Left cardiac atrium (tissue), 4 donors: ENCODE measurements around the gene MTA1. TPM values are rescaled to one million over a fixed set of nuclear protein-coding genes. Genes with fewer than 3 reads are reported as not detected.

Source experiments
- ATAC-seq, 2 donors: fragments of 200-7000 bp; cut with Tn5 transposase; one replicate each; pipeline ENCODE4 v1.9.1; 2020; ENCODE audit warnings: mild to moderate bottlenecking in 2 of 2, moderate library complexity in 2 of 2
- DNase-seq: peaks from one replicate; pipeline ENCODE4 v3.0.0-alpha.2; 2020
- intact Hi-C, 2 donors: fragments of 100-400 bp; cut with DNase I; formaldehyde crosslinking; loops; one replicate each; pipeline versions ENCODE4 v1.14.1 to v1.15.1; 2022 to 2023
- total RNA-seq, 2 donors: library from RNA; stranded (reverse); fragmentation: NEBNext Ultra II Directional; extraction: Animal tissue kit (Norgen Biotek cat#: 25700); gene quantifications; one replicate each; pipeline ENCODE4 v1.2.1, GENCODE V29; 2021
- donor health status: DM: no; HTN: yes; CAD: no.
- donor health status: DM: no; HTN: yes; CAD: no; lungs with severe emphysema.
- donor health status: DM: yes; HTN: yes; CAD: no.
- donor health status: Dilated cardiomyopathy.

The MTA1 gene
- total RNA-seq, 2 donors from 2014 or later = 99.5 to 115 TPM

DNA sequence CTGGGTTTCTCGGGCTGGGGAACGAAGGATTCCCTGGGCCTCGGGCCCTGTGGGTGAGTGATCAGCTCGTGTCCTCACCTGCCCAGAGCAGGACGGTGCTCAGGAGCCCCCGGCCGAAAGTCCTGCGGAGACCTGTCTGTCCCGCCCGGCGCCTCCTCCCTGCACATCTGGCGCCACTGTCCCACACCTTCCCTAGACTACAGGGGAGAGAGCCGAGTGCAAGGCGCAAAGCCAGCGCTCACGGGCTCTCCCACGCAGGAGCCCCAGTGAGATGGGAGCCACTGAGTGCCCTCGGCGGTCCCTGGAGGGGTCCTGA, 34.3 kb upstream of the MTA1 start:
- no peak for DNase-seq
- no peak for ATAC-seq
- intact Hi-C loops = loop anchor here in 1 of 2 donors (10.0 kb wide), 1 partner anchor 50 kb away; no protein-coding TSS in a partner anchor

DNA sequence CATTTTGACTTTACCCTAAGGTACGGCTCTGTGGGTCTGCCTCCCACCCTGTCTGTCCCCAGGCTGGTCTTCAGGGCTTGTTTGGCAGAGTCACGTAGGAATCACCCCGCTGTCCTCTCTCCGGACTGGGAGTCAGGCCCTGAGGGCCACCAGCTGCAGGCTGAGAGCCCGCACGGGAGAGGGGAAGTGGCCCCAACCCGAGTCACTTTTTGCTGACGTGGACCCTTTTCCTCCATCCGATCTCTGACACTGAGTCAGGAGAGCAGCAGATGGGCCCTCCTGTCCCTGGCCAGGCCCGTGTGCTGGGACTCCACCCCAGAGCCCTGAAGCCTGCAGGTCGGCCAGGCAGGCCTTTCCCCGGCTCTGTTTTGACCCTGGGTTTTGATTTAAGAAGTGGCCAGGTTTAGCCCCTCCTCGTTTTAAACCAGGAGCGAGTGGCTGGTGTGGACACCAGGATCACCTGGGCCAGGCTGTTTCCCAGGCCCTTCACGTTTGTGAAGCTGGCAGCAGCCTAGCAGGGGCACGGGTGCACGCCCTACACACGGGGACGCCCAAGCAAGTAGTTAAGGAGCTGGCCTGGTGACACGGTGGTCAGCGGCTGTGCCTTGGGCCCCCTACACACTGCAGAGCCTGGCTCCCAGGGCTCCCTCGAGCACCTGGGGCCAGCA, 33.8 kb upstream of the MTA1 start:
- peak in 1 of 2 donors; percentile 21 for ATAC-seq

DNA sequence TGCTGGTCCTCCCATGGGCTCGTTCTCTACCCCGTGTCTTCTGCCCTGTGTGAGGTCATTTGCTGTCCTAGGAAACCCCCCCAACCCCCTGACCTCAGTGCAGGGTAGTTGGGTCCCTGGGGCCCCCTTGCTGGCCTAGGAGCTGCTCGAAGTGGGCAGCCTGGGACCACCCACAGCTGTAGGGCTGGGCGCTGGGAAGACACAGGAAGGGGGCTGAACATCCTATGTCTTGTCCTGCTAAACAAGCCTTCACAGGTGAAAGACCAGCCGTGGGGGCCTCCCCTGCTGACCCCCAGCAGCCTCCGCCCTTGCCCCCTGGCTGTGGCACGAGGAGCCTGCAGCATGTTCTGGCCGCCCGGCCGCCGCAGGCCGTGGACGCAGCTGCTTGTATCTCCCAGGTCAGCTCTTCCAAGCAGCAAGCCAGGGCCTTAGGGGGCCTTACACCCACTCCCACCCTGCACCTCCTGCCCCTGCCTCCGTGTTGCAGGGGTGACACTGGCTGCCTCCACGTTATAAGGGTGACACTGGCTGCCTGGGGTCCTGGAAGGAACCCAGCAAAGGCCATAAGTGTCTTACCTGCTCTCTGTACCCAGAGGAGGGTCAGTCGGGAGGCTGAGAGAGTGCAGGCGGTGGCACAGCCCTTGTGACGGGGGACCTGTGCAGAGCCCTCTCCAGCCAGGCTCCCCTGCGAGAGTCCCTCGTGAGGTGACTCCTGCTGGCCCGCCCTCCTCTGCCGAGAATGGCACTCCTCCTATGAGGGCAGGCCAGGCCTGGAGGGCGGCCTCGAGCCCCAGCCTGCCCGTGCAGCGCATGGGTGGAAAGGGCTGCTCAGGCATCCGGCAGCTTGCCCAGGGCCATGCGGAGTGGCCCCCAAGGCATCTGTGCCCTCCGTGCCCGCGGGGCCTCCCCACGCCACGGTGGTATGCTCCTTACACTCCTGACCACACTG, 32.8 kb upstream of the MTA1 start:
- DNase-seq (no peak), ATAC-seq (no peak)
- intact Hi-C loops = loop anchor here in 1 of 2 donors (10.0 kb wide), 1 partner anchor 48 kb away; no protein-coding TSS in a partner anchor

More for the DNA sequence above, 33.8 kb upstream of the MTA1 start:
- intact Hi-C loops = loop anchor here in 1 of 2 donors (10.0 kb wide), 1 partner anchor 49 kb away; no protein-coding TSS in a partner anchor
- no peak for DNase-seq

DNA sequence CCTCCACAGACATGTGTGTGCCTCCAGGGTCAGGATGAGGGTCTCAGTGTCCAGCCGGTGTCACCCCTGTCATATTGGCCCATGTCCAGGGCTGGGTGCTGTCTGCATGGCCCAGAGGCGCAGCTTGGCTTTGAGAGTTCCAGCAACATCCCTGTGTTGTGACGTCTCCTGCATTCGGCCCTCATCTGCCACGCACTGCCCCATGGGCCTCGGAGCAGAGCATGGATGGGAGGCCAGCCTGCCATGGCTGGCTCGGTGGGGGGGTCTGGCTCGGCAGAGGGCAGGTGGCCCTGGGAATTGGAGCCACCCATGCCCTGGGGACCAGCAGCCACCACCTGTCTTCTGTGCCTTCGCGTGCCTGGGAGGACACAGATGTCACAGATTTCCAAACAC, 32.1 kb upstream of the MTA1 start:
- peak; percentile 21 for DNase-seq
- intact Hi-C loops = loop anchor here in 1 of 2 donors (10.0 kb wide), 1 partner anchor 47 kb away; no protein-coding TSS in a partner anchor
- no peak for ATAC-seq

DNA sequence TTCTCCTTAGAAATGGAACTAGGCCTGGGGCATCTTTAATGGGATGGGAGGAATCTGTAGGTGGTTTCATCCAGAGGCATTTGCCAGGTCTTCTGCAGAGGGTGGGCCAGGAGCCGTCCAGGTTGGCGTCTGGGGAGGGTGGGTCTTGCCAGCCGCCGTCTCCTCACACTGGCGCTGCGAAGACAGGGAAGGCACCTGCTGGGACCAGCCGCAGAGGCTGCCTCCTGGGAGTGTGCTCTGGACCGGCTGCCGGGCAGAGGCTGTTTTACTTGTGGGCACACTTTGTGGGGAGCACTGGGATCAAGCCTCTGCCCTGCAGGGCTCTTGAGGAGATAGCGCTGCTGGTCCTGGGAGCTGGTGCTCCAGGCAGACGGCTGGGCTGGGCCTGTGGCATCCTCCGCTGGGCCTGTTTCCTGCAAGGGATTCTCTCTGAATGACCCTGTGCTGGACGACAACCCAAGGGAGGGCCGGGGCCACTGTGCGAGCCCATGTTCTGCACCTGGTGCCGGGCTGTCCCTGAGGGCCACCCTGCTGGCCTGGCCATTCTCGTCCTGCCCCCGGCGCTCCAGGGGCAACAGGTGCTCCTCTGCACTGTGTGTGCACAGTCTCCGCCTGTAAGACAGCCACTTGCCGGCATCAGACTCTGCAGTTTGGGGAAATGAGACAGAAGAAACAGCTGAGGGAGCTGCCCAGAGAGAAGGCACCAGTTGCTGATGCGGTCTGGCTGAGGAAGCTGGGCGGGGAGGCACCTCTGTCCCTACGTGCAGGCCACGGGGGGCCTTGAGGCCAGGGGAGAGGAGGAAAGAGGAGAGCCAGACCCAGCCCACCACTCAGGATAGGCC, 31.3 kb upstream of the MTA1 start:
- DNase-seq (no peak), ATAC-seq (peak in 1 of 2 donors; percentile 4)

DNA sequence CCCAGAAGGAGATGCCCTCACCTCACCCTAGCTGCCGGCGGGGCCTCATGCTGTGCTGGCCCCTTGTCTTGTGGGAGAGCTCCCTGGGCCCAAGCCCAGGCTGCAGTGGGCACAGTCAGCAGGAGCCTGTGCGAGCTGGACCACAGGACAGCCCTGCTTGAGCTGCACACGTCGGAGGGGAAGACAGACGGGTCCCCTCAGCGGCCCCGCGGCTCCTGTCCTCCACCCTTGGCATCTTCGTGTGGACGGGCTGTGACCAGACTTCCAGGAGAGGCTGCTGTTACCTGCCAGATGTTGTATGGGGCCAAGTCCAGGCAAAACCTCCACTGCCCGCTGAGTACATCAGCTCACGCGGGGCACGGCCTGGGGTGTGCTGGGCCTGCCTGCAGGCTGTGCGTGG, 30.7 kb upstream of the MTA1 start:
- ATAC-seq = no peak
- intact Hi-C loops = loop anchor here in 1 of 2 donors (10.0 kb wide), 1 partner anchor 46 kb away; no protein-coding TSS in a partner anchor
- no peak for DNase-seq

More for the DNA sequence above, 31.3 kb upstream of the MTA1 start:
- intact Hi-C loops = loop anchor here in 1 of 2 donors (10.0 kb wide), 1 partner anchor 46 kb away; no protein-coding TSS in a partner anchor

DNA sequence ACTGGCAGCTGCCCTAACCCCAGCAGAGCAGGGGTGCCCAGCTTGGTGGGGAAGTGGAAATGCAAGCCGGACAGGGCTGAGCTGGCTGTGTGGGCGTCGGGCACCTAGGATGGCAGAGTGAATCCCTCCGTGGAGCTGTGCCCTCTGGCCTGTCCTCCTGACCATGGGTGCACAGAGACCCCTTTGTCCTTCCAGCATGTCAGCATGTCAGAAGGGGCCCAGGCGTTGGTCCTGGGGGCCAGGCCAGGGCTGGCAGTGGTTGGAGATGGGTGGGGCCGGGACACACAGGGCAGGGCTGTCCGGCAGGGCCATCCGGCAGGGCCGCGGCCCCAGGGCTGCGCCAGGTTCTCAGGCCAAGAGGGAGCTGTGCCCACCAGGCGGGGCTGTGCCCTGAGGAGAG, 30.1 kb upstream of the MTA1 start:
- intact Hi-C loops = loop anchor here in 1 of 2 donors (10.0 kb wide), 1 partner anchor 45 kb away; no protein-coding TSS in a partner anchor
- ATAC-seq = peak in 1 of 2 donors; percentile 11
- no peak for DNase-seq

DNA sequence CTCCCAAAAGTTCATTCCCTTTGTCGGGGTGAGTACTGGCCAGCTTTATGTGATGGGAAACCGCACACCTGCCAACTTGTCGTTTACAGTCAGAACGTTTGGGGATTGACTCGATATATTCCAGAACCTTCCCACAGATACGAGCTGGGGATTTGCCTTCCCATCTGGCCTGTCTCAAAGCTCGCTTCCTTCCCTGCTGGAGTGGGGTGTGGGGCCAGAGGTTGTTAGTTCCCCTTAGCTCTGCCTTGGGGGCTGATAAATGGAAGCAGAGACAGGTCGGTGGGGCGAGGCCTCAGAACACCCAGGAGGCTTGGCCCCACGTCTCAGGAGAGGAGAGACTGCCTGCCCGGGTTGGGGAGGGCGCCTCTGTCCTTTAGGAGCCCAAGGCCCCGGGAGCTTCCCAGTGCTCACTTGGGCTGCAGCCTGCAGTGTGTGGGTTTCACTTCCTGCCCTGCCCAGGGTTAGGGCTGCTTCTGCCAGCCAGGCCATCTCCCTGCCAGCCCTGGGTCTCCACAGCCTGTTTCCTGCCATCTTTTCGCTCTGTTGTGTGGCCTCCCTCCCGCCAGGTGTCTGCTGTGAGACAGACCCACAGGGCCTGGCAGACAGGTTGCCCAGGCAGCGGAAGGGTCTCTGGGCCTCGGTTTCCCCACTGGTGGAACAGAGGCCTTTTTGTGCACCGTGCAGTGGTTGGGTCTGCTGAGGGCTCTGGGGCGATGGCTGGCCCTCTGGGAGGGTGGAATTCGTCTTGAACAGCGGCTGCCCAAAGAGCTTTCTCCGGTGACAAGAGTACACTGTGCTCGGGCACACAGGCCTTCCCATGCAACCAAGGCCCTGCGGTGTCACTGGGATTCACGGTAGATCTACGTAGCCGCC, 29.4 kb upstream of the MTA1 start:
- intact Hi-C loops = loop anchor here in 1 of 2 donors (10.0 kb wide), 1 partner anchor 45 kb away; no protein-coding TSS in a partner anchor

DNA sequence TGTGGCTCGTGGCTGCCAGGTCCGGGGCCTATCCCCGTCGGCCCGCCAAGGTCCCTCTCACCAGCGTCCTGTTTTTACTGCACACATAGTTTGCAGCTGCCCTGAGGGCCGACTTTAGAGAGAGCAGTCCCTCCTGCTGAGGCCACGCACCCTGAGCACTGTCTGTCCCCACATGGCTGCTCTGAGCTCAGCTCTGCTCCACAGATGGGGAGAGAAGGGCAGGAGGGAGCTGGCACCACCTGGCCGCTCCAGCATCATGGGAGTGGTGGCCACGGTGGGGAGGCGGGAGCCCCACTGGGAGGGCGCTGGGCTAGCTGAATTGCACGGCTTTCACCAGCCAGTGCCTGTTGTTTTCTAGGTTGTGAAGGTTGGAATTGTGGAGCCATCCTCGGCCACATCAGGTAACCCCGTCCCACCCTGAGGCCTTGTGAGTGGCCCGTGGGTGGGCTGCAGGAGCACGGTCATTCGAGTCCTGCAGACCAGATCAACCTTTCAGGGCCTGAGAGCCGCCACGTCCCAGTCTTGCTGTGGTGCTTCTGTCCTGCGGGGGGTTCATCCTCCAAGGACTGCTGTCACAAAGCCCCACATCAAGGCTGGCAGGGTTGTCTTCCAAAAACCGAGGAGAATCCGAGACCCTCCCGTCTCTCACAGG, 28.7 kb upstream of the MTA1 start:
- DNase-seq (no peak), ATAC-seq (no peak)
- intact Hi-C loops = no loop called here

More for the DNA sequence above, 29.4 kb upstream of the MTA1 start:
- peak; percentile 29 for DNase-seq
- peak in 1 of 2 donors; percentile 23 for ATAC-seq

DNA sequence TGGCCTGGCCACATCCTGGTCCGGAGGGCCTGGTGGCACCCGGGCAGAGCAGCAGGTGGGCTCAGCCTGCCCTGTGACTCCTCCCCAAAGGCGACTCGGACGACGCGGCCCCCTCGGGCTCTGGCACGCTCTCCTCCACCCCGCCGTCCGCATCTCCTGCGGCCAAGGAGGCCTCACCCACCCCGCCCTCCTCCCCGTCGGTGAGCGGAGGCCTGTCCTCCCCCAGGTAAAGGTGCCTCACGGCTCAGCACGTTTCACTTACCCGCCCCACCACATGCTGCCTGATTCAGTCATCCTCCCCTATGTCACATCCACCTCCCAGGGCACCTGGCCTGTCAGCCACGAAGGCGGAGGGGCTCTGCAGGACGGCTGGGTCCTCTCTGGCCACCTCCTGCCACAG, 28.1 kb upstream of the MTA1 start:
- no peak for DNase-seq

DNA sequence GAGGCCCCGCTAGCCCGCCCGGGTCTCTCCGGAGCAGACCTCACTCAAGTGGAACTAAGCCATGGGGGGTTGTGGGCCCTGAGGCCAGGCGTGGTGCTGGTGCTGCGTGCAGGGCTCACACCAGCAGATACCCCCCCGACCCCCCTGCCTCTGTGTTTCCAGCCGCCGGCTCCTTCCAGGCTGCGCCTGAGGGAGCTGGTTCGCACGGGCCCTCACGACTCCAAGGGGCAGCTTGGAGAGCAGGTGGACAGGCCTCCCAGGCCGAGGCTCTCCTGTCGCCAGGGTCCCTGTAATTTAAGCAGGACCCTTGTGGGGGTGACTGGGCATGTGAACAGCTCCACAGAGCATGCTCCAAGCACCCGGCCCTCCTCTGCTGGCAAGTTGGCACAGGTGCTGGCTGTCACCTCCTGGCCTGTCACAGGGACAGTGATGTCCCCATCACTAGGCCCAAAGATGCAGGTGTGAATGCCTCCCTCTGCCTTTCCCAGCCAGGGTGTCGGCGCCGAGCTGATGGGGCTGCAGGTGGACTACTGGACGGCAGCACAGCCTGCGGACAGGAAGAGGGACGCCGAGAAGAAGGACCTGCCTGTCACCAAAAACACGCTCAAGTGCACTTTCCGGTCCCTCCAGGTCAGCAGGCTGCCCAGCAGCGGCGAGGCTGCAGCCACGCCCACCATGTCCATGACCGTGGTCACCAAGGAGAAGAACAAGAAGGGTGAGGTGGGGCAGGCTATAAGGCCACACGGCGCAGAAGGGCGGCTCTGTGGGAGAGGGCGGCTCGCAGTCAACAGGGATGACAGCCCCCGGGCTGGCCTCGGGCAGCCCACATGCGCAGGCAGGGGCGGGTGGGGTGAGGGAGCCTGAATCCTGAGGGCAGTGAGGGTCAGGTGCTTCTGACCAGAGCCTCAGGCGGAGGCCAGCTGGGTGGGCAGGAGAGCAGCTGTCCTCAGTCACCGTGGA, 27.2 kb upstream of the MTA1 start:
- DNase-seq = peak; percentile 18
- intact Hi-C loops = no loop called here
- ATAC-seq = no peak

More for the DNA sequence above, 28.1 kb upstream of the MTA1 start:
- intact Hi-C loops = no loop called here
- ATAC-seq = no peak

DNA sequence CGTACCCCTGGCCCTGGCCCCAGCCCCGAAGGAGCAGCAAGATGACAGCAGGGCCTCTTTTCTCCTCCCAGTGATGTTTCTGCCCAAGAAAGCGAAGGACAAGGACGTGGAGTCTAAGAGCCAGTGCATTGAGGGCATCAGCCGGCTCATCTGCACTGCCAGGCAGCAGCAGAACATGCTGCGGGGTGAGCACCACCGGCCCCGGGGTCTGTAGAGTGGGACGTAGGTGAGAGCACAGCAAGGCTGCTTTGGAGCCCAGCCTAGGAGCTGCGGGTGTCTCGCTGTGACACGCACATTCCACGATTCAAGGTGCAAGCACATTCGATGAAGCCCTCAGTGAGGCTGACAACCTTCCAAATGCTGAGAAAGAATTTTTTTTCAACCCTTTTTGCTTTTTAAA, 26.5 kb upstream of the MTA1 start:
- DNase-seq (peak; percentile 18), ATAC-seq (no peak)
- intact Hi-C loops = no loop called here

DNA sequence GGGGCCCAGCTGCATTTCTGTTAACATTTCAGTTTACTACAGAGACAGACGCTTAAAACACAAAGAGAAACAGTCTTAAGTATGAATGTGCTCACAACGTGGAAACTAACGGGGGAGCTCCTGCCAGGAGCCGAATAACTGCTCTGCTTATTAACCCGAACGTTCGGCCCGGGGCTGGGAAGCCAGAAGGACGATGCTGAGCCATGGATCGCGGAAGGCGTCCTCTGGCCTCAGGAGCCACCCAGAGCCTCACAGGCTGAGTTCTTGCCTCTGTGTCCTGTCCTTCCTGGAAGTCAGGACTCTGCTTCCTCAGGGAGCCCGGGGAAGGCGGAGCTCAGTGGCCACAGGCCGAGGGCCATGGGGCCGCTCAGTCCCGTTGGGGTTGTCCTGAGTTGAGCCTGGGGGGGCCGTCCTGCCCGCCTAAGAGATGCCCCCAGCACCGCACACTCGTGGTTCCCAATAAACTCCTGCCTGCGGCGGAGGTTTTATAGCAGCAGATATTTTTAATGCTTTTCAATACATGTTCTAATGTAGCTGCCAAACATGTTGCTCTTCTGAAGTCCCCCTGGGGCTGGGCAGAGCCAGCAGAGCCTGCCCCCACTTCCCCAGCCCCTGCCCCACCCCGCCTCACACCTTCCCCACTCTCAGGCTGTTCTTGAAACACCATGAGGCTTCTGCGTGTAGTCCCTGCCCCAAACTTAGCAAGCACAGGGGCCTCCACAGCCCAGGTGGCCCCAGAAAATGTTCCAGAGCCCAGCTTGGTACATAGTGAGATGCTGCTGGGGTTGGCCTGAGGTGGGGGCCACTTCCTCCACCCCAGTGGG, 24.7 kb upstream of the MTA1 start:
- no peak for ATAC-seq
- no peak for DNase-seq
- intact Hi-C loops = no loop called here

DNA sequence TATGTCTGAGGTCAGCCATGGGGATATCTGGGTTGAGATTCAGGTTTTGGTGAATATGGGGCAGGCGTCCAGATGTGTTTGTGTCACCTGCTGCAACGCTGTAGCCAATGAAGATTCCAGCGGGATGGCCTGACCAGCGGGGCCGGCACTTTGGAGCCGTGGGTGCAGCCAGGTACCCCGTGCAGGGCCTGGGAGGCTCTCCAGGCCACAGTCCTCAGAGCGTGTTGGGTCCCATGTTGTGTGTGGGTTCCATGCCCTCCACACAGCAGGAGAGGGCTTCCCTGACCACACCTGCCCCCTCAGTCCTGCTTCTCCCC, 24.1 kb upstream of the MTA1 start:
- intact Hi-C loops = no loop called here
- DNase-seq = no peak
- no peak for ATAC-seq

DNA sequence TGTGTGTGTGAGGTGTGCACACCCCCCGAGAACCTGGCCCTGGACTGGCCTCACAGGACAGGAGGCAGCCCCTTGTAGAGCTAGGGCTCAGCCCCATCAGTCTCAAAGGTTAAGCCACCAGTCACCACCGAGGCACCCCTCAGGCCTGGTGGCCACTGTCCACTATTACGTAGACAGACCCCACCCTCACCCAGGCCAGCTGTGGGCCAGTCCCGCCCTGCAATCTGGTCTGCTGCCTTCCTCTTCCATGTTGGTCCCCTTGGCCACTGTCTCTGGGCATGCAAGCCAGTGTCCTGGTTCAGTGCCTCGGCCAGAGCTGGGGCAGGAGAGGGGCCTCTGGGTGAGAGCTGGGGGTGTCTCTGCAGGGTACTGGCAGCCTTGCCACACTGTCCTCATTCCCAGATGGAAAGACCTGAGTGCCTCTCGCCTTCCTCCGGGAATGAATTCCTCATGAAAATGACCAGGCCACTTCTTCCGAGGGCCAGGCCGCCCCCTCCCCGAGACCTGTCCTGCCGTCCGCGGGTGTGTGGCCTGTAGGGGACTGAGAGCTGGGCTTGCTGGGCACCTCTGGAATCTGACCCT, 22.2 kb upstream of the MTA1 start:
- ATAC-seq (no peak), DNase-seq (peak; percentile 31)
- intact Hi-C loops = no loop called here
